HL-60 (cell line): ENCODE results near the gene WDR64.
A peak's percentile ranks its signal among the peaks of the same experiment; 100 is the strongest.

Source experiments
- GABPA ChIP-seq: IDR thresholded peaks from 2 replicates; pipeline ENCODE4 v1.6.1; 2012; ENCODE audit warnings: low read depth
- POLR2AphosphoS5 ChIP-seq: IDR thresholded peaks from 2 replicates; pipeline ENCODE4 v1.6.1; 2012; ENCODE audit warnings: low read depth
- SPI1 ChIP-seq: IDR thresholded peaks from 2 replicates; pipeline ENCODE4 v1.6.1; 2012; ENCODE audit warnings: low read depth, mild to moderate bottlenecking, borderline replicate concordance
- TF ChIP-seq, protein P1 (sequence below): IDR thresholded peaks from one replicate; pipeline ENCODE4 v1.5.1; 2011; ENCODE audit warnings: low read length, control low read depth, inconsistent platforms; ENCODE audit not compliant: insufficient read depth
- TF ChIP-seq, protein P2 (sequence below): IDR thresholded peaks from 2 replicates; pipeline ENCODE4 v1.6.1; 2012; ENCODE audit warnings: low read depth; ENCODE audit not compliant: insufficient replicate concordance

DNA sequence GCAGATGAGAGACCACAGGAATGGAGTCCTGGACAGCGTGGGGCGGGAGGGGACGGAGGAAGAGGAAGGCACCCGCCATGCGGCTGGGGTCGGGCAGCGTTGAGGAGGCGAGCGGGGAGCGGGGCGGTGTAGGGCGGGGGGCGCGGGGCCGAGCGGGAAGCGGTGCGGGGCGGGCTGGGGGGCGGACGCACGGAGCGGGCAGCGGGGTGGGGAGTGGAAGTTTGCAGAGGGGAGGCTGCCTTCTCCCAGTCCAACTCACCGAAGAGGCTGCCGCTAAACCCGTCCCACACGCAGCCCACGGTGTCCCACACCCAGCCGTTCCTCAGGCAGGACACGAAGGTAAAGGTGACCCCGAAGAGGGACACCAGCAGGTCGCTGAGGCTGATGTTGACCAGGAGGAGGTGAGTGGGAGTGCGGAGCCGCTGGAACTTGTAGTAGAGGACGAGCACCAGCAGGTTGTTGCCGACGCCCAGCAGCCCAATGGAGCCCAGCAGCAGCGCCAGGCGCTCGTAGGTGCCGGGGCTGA is 12.4 kb upstream of the WDR64 start:
- TF ChIP-seq SPI1 (no peak), POLR2AphosphoS5 (peak; percentile 41; the same call in 1 of the 2 replicates), GABPA (no peak)
- TF ChIP-seq, protein P1, sequence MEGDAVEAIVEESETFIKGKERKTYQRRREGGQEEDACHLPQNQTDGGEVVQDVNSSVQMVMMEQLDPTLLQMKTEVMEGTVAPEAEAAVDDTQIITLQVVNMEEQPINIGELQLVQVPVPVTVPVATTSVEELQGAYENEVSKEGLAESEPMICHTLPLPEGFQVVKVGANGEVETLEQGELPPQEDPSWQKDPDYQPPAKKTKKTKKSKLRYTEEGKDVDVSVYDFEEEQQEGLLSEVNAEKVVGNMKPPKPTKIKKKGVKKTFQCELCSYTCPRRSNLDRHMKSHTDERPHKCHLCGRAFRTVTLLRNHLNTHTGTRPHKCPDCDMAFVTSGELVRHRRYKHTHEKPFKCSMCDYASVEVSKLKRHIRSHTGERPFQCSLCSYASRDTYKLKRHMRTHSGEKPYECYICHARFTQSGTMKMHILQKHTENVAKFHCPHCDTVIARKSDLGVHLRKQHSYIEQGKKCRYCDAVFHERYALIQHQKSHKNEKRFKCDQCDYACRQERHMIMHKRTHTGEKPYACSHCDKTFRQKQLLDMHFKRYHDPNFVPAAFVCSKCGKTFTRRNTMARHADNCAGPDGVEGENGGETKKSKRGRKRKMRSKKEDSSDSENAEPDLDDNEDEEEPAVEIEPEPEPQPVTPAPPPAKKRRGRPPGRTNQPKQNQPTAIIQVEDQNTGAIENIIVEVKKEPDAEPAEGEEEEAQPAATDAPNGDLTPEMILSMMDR: no peak
- TF ChIP-seq, protein P2, sequence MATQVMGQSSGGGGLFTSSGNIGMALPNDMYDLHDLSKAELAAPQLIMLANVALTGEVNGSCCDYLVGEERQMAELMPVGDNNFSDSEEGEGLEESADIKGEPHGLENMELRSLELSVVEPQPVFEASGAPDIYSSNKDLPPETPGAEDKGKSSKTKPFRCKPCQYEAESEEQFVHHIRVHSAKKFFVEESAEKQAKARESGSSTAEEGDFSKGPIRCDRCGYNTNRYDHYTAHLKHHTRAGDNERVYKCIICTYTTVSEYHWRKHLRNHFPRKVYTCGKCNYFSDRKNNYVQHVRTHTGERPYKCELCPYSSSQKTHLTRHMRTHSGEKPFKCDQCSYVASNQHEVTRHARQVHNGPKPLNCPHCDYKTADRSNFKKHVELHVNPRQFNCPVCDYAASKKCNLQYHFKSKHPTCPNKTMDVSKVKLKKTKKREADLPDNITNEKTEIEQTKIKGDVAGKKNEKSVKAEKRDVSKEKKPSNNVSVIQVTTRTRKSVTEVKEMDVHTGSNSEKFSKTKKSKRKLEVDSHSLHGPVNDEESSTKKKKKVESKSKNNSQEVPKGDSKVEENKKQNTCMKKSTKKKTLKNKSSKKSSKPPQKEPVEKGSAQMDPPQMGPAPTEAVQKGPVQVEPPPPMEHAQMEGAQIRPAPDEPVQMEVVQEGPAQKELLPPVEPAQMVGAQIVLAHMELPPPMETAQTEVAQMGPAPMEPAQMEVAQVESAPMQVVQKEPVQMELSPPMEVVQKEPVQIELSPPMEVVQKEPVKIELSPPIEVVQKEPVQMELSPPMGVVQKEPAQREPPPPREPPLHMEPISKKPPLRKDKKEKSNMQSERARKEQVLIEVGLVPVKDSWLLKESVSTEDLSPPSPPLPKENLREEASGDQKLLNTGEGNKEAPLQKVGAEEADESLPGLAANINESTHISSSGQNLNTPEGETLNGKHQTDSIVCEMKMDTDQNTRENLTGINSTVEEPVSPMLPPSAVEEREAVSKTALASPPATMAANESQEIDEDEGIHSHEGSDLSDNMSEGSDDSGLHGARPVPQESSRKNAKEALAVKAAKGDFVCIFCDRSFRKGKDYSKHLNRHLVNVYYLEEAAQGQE: no peak
